SK-N-SH (cell line): ENCODE data around the gene IGF1R. TPM values are rescaled to one million over a fixed set of nuclear protein-coding genes. Genes with fewer than 3 reads are reported as not detected.

Experiments used
- CTCF ChIA-PET: fragments of 300-600, 350-600 bp; formaldehyde crosslinking; extraction: SDS; loops from one replicate; lab custom pipeline; 2021; lab: Yijun Ruan, JAX
- POLR2A ChIA-PET: fragments of 350-600 bp; sonication (Branson Sonifier 250); formaldehyde crosslinking; extraction: SDS; loops from one replicate; lab custom pipeline; 2020; ENCODE audit warnings: antibody characterized with exemption, inconsistent platforms; lab: Yijun Ruan, JAX
- DNase-seq: peaks from one replicate; pipeline ENCODE4 v3.0.0; 2012
- H2AFZ ChIP-seq: fragments of 200-600 bp; sonication (generic); 2 replicates; pipeline ENCODE4 v1.8.1; 2016; ENCODE audit warnings: antibody characterized with exemption, mild to moderate bottlenecking, low read depth
- H3F3A ChIP-seq: fragments of 200-600 bp; sonication (generic); replicated peaks from 2 replicates; pipeline ENCODE3; 2016; ENCODE audit warnings: antibody characterized with exemption, mild to moderate bottlenecking; ENCODE audit not compliant: insufficient read depth
- H3K27ac ChIP-seq, 2 experiments: fragments of 200-500 bp in 1 of 2; fragments of 200-600 bp in 1 of 2; sonication (Bioruptor generic) in 1 of 2; sonication (generic), shearing (Covaris generic) in 1 of 2; 2 replicates each; pipeline versions ENCODE4 v1.5.1 to v1.6.1; 2014 to 2016; ENCODE audit warnings: low read depth in 2 of 2, inconsistent platforms in 1 of 2, low read length in 1 of 2, mild to moderate bottlenecking in 1 of 2, mixed read lengths in 1 of 2
- H3K27me3 ChIP-seq: fragments of 200-600 bp; sonication (generic), shearing (Covaris generic); 2 replicates; pipeline ENCODE4 v1.6.1; 2016; ENCODE audit warnings: mixed run types; ENCODE audit not compliant: insufficient read depth
- H3K36me3 ChIP-seq, 2 experiments: fragments of 200-500 bp in 1 of 2; fragments of 200-600 bp in 1 of 2; sonication (Bioruptor generic) in 1 of 2; sonication (generic) in 1 of 2; replicated peaks in 1 of 2; 2 replicates each; pipeline versions ENCODE3 to v1.5.1; 2014 to 2016; ENCODE audit warnings: low read length in 1 of 2, mild to moderate bottlenecking in 1 of 2; ENCODE audit not compliant: insufficient read depth in 2 of 2, control insufficient read depth in 1 of 2
- H3K4me1 ChIP-seq, 2 experiments: fragments of 200-500 bp in 1 of 2; fragments of 200-600 bp in 1 of 2; sonication (Bioruptor generic) in 1 of 2; sonication (generic), shearing (Covaris generic) in 1 of 2; 2 replicates each; pipeline versions ENCODE4 v1.5.1 to v1.6.1; 2014 to 2016; ENCODE audit warnings: low read depth in 1 of 2, low read length in 1 of 2, mixed run types in 1 of 2; ENCODE audit not compliant: insufficient read depth in 2 of 2, control insufficient read depth in 1 of 2
- H3K4me2 ChIP-seq: fragments of 200-600 bp; sonication (generic), shearing (Covaris generic); 2 replicates; pipeline ENCODE4 v1.6.1; 2017; ENCODE audit warnings: mixed run types
- H3K4me3 ChIP-seq, 2 experiments: fragments of 200-500 bp in 1 of 2; fragments of 200-600 bp in 1 of 2; sonication (Bioruptor generic) in 1 of 2; sonication (generic), shearing (Covaris generic) in 1 of 2; 2 replicates each; pipeline versions ENCODE4 v1.5.1 to v1.8.1; 2014 to 2016; ENCODE audit warnings: low read depth in 2 of 2, inconsistent platforms in 1 of 2, low read length in 1 of 2, mild to moderate bottlenecking in 1 of 2, mixed read lengths in 1 of 2, moderate library complexity in 1 of 2
- H3K79me2 ChIP-seq: fragments of 200-600 bp; sonication (generic); 2 replicates; pipeline ENCODE4 v1.8.1; 2017; ENCODE audit warnings: mild to moderate bottlenecking; ENCODE audit not compliant: insufficient read depth
- H3K9ac ChIP-seq: fragments of 200-600 bp; sonication (generic); 2 replicates; pipeline ENCODE4 v1.6.1; 2017; ENCODE audit warnings: mixed run types
- H3K9me2 ChIP-seq: fragments of 200-600 bp; sonication (generic); 2 replicates; pipeline ENCODE4 v1.6.1; 2017; ENCODE audit warnings: mixed run types
- H3K9me3 ChIP-seq: fragments of 200-600 bp; sonication (generic); 2 replicates; pipeline ENCODE4 v1.6.1; 2017; ENCODE audit warnings: mixed run types, mild to moderate bottlenecking, moderate library complexity
- H4K20me1 ChIP-seq: fragments of 200-600 bp; sonication (generic); 2 replicates; pipeline ENCODE4 v1.6.1; 2017; ENCODE audit warnings: mild to moderate bottlenecking, mixed run types; ENCODE audit not compliant: insufficient read depth
- ELF1 ChIP-seq: IDR thresholded peaks from 2 replicates; pipeline ENCODE4 v1.4.0; 2012
- EZH2phosphoT487 ChIP-seq: fragments of 200-600 bp; sonication (generic); IDR thresholded peaks from 2 replicates; pipeline ENCODE4 v1.6.1; 2017; ENCODE audit warnings: low read depth, mixed run types, mild to moderate bottlenecking, antibody characterized with exemption, moderate library complexity, borderline replicate concordance
- FOXM1 ChIP-seq: IDR thresholded peaks from 2 replicates; pipeline ENCODE4 v1.4.0; 2012; ENCODE audit warnings: low read depth, mild to moderate bottlenecking
- GATA2 ChIP-seq: sonication (generic); formaldehyde crosslinking; IDR thresholded peaks from 2 replicates; pipeline ENCODE4 v1.5.0; 2020; ENCODE audit warnings: mild to moderate bottlenecking, missing genetic modification reagents
- NFIC ChIP-seq: IDR thresholded peaks from 2 replicates; pipeline ENCODE4 v1.4.0; 2012; ENCODE audit warnings: borderline replicate concordance
- RCOR1 ChIP-seq: fragments of 150-350 bp; IDR thresholded peaks from 2 replicates; pipeline ENCODE4 v1.6.1; 2017; ENCODE audit warnings: antibody characterized with exemption, low read length
- RFX5 ChIP-seq: IDR thresholded peaks from 2 replicates; pipeline ENCODE4 v1.6.1; 2012; ENCODE audit warnings: mild to moderate bottlenecking, improper control_type of control experiment, low read length
- TAF1 ChIP-seq: IDR thresholded peaks from 2 replicates; pipeline ENCODE4 v1.6.1; 2012; ENCODE audit warnings: low read depth, mild to moderate bottlenecking, low read length, moderate library complexity, borderline replicate concordance
- WGBS: methylation state at CpG from one replicate; pipeline ENCODE4 v1.1.6; 2017; ENCODE audit warnings: low lambda C conversion rate; 5-methylcytosine and 5-hydroxymethylcytosine counted together
- polyA plus RNA-seq, 3 experiments: library from polyadenylated mRNA; depleted of rRNA; stranded (reverse); fragments of >200 nt; gene quantifications; 2 replicates each; pipeline ENCODE4 v1.2.3, GENCODE V29; 2012
- TF ChIP-seq, protein P1 (sequence below): IDR thresholded peaks from 2 replicates; pipeline ENCODE4 v1.4.0; 2012; ENCODE audit warnings: low read depth
- TF ChIP-seq, protein P2 (sequence below): fragments of 150-350 bp; IDR thresholded peaks from 2 replicates; pipeline ENCODE4 v1.6.1; 2016; ENCODE audit warnings: mild to moderate bottlenecking, low read depth, low read length

Gene IGF1R
- polyA plus RNA-seq, 1 of the 3 experiments (the other 2 are of a cell fraction), result 9.5 TPM

DNA sequence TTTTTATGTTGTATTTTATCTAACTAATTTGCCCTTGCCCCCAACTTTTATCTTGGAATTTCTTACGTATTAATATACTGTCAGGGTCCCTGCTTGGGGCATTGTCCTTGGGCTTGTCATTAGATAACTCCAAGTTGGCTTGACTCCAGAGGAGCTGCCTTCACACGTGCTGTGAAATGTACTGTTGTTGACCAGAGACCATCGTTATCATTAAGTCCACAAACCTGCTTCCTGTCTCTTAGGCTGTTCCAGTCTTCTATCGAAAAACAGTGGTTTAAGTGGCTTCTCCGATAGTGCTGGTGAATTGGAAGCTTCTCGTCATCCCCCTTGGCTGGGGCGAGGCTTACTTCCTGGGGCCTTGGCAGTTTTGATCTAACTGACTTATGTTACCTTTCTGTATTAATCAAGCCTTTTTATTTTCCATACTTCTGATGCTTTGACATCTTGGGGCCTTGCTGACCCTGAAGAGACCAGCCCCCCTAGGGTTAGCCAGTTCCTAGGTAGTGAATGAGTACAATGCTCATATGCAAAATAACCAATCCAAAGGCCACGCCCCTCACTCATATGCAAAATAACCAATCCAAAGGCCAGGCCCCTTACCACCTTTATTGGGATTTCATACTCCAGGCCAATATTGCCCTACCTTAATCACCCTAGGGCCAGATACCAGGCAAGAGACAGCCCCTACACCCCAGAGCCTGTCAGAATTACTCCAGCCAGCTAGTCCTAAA, 164.5 kb downstream of the IGF1R start:
- Histone ChIP-seq H3K4me2 (no peak overlapping the region), H4K20me1 (peaks cover under 1% of the 10 kb centered on the region; the same call in 1 of the 2 replicates), H3K9me2 (no peaks in the 10 kb centered on the region), H3K27ac (no peak overlapping the region), H3K4me1 (no peaks in the 10 kb centered on the region; a peak in 1 of 4 replicates), H3K9me3 (no peaks in the 10 kb centered on the region; the same call in 1 of the 2 replicates), H3K4me3 (no peak overlapping the region), H3K79me2 (peaks cover 63% of the 10 kb centered on the region), H3K27me3 (no peaks in the 10 kb centered on the region), H3K9ac (no peak overlapping the region), H3F3A (no peaks in the 10 kb centered on the region), H3K36me3 (no peaks in the 10 kb centered on the region), H2AFZ (no peak overlapping the region)
- WGBS, result 91% methylated on average over 8 of the region's 8 CpGs
- ChIA-PET POLR2A (no interaction called here), CTCF (interaction anchor here (1.2 kb wide), 1 partner anchor 33 kb away, joined by 4 read pairs; no protein-coding TSS in a partner anchor)
- no peak for DNase-seq
- no peak for TF ChIP-seq RCOR1
- TF ChIP-seq ELF1, result no peak
- no peak for TF ChIP-seq RFX5
- TF ChIP-seq EZH2phosphoT487, result no peak
- TF ChIP-seq FOXM1, result no peak
- TF ChIP-seq, protein P1, sequence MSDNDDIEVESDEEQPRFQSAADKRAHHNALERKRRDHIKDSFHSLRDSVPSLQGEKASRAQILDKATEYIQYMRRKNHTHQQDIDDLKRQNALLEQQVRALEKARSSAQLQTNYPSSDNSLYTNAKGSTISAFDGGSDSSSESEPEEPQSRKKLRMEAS, result no peak
- TF ChIP-seq GATA2 (CRISPR knock-in tag), result no peak
- no peak for TF ChIP-seq TAF1

DNA sequence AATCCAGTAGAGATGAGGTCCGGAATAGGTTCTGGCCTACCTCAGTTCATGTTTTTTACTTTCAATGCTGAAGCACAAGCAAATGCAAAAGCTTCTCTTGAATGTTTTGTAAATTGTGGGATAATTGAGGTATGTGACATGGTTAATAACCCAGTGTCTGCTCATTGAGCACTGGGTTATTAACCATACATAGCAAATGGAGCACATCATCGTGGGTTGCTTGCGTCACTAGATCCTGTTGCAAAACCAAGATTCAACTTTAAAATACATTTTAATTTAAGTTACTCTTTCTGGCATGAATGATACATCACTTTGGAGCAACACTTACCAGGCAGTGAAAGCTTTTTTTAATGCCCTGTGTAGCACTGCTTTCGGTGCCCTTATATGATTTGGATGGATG, 165.6 kb downstream of the IGF1R start:
- POLR2A ChIA-PET, result no interaction called here
- no peaks in the 10 kb centered on the region for H3K27me3 ChIP-seq
- H3K27ac ChIP-seq, result no peak overlapping the region
- no peaks in the 10 kb centered on the region for H3K36me3 ChIP-seq
- TF ChIP-seq NFIC, result no peak
- TF ChIP-seq, protein P2, sequence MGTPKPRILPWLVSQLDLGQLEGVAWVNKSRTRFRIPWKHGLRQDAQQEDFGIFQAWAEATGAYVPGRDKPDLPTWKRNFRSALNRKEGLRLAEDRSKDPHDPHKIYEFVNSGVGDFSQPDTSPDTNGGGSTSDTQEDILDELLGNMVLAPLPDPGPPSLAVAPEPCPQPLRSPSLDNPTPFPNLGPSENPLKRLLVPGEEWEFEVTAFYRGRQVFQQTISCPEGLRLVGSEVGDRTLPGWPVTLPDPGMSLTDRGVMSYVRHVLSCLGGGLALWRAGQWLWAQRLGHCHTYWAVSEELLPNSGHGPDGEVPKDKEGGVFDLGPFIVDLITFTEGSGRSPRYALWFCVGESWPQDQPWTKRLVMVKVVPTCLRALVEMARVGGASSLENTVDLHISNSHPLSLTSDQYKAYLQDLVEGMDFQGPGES, result no peak
- H3K9me2 ChIP-seq, result no peaks in the 10 kb centered on the region
- H3K79me2 ChIP-seq, result peaks cover 59% of the 10 kb centered on the region; the same call in 1 of the 2 replicates
- no peaks in the 10 kb centered on the region for H3F3A ChIP-seq
- no peak overlapping the region for H3K4me3 ChIP-seq
- H4K20me1 ChIP-seq, result peaks cover 2% of the 10 kb centered on the region; the same call in 1 of the 2 replicates
- no peaks in the 10 kb centered on the region; a peak in 1 of 4 replicates for H3K4me1 ChIP-seq
- H3K9me3 ChIP-seq, result no peaks in the 10 kb centered on the region; the same call in 1 of the 2 replicates
- no peak for DNase-seq
- H2AFZ ChIP-seq, result no peak overlapping the region
- WGBS, result 94% methylated on average over 4 of the region's 4 CpGs
- no peak overlapping the region for H3K9ac ChIP-seq
- H3K4me2 ChIP-seq, result no peak overlapping the region
- CTCF ChIA-PET, result interaction anchor here (0.9 to 1.5 kb wide), 2 partner anchors 22 to 386 kb away, joined by 3 to 5 read pairs; no protein-coding TSS in a partner anchor
